Thyroid gland (tissue), 4 donors: ENCODE data around the gene NPC1L1. TPM values are rescaled to one million over a fixed set of nuclear protein-coding genes. Genes with fewer than 3 reads are reported as not detected.

Experiments
- DNase-seq, 2 donors: peaks; one replicate each; pipeline ENCODE4 v3.0.0-alpha.2; 2019
- H3K27ac ChIP-seq, 3 donors: fragments of 200-600 bp; sonication (generic); 1 replicate in 2 of 3; 2 replicates in 1 of 3; pipeline ENCODE4 v1.5.1; 2016 to 2019; ENCODE audit warnings: mild to moderate bottlenecking in 1 of 3, moderate library complexity in 1 of 3
- H3K27me3 ChIP-seq: fragments of 200-600 bp; sonication (generic); one replicate; pipeline ENCODE4 v1.5.1; 2019
- H3K36me3 ChIP-seq, 2 donors: fragments of 200-600 bp; sonication (generic); one replicate each; pipeline ENCODE4 v1.5.1; 2016 to 2019
- H3K4me1 ChIP-seq, 2 donors: fragments of 200-600 bp; sonication (generic); one replicate each; pipeline ENCODE4 v1.5.1; 2017 to 2019
- H3K4me3 ChIP-seq, 3 donors: fragments of 200-600 bp; sonication (generic); replicated peaks in 1 of 3; 1 replicate in 2 of 3; 2 replicates in 1 of 3; pipeline ENCODE4 v1.5.1; 2016; ENCODE audit warnings: mild to moderate bottlenecking in 1 of 3
- H3K9me3 ChIP-seq: fragments of 200-600 bp; sonication (generic); one replicate; pipeline ENCODE4 v1.5.1; 2017
- CTCF ChIP-seq, 6 experiments: fragments of 200-600 bp in 3 of 6; fragments of 450-650 bp in 3 of 6; sonication (generic) in 3 of 6; IDR thresholded peaks; one replicate each; pipeline ENCODE4 v1.5.1; 2016 to 2019; ENCODE audit warnings: antibody characterized with exemption in 6 of 6, mild to moderate bottlenecking in 2 of 6, inconsistent platforms in 1 of 6, moderate library complexity in 1 of 6
- POLR2A ChIP-seq, 2 donors: fragments of 450-650 bp; IDR thresholded peaks; one replicate each; pipeline ENCODE4 v1.6.1; 2017; ENCODE audit warnings: antibody characterized with exemption in 2 of 2, mild to moderate bottlenecking in 2 of 2, moderate library complexity in 1 of 2
- WGBS, 2 donors: methylation state at CpG; one replicate each; pipeline ENCODE4 v1.1.5; 2017; 5-methylcytosine and 5-hydroxymethylcytosine counted together
- intact Hi-C: fragments of 100-400 bp; cut with DNase I; formaldehyde crosslinking; loops from one replicate; pipeline ENCODE4 v1.15.1; 2023
- small RNA-seq: library from RNA; depleted of rRNA; stranded (forward); fragments of <200 nt; gene quantifications from one replicate; pipeline ENCODE3, GENCODE V24; 2016
- total RNA-seq, 4 donors: library from RNA; depleted of rRNA; stranded (reverse); fragments of >200 nt; gene quantifications; one replicate each; pipeline ENCODE4 v1.2.3, GENCODE V29; 2016

Gene NPC1L1
- total RNA-seq, 4 donors from 2014 or later = not detected

DNA sequence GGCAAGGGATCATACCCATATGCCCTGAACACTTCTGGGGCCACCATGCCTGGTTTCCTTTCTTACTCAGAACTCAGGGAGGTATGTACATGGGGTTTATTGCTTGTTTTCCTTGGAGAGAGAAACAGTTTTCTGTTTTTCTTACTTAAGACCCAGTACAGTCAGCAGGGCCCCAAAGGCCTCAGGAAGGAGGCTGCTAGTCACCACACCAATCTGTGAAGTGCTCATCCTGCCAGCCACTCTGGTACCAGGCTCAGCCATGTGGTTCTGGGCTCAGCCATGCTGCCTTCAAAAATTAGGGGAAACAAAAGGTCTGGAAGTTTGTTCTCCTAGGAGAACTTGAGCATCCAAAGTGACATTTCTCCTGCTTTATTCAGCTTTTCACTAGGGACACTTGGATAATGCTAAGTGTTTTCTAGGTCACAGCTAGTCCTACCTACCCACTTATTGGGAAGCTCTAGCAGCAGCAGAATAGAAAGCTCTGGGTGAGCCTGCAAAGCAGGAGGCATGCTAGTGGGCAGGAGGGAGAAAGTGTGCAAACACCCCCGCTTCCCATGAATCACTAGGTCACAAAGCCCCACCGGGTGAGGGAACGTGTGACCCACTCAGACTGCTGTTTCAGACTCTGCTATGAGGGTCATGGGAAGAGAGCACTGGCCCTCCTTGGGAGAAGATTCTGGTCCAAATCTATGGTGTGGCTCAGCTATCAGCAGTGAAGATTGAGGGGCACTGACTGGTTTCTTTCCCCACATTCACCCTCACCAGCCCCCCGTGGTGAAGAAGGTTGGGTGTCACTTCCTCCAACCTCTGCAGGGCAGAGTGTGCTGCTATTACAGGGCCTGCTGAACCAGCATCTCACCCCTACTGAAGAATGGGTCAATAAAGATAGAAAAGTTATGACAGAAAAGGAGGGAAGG lies 74.6 kb downstream of the NPC1L1 start:
- Histone ChIP-seq H3K9me3 (no peaks in the 10 kb centered on the region), H3K27ac (no peak overlapping the region), H3K4me3 (no peak overlapping the region), H3K4me1 (peaks cover 4 to 30% of the 10 kb centered on the region in 2 donors), H3K27me3 (no peaks in the 10 kb centered on the region), H3K36me3 (no peaks in the 10 kb centered on the region)
- no peak for DNase-seq
- 81 to 83% methylated on average over 4 of the region's 4 CpGs for WGBS, 2 donors
- TF ChIP-seq CTCF (IDR thresholded peaks at IDR 0.05) (no peak), POLR2A (IDR thresholded peaks at IDR 0.05) (no peak)
- intact Hi-C loops = no loop called here

DNA sequence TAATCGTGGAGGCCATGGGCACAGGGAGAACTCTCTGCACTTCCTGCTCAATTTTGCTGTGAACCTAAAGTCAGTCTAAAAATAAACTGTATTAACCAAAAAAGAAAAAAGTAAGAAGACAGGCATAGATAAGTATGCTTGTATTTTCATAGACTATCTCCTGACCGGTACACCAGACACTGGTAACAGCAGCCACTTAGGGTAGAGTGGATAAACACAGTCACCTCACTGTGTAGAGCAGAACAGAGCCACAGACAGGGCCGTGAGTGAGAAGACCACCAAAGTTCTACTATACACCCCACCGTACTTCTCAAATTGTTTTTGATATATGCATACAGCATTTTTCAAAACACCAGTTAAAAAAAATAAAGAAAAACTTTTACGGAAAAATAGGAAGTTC lies 75.6 kb downstream of the NPC1L1 start:
- no peak overlapping the region for H3K4me3 ChIP-seq
- WGBS, 2 donors = 79% methylated on average over 5 of the region's 5 CpGs
- H3K4me1 ChIP-seq = peaks cover 4 to 25% of the 10 kb centered on the region in 2 donors
- H3K27me3 ChIP-seq = no peaks in the 10 kb centered on the region
- intact Hi-C loops = no loop called here
- H3K9me3 ChIP-seq = no peaks in the 10 kb centered on the region
- no peak overlapping the region for H3K27ac ChIP-seq
- no peaks in the 10 kb centered on the region for H3K36me3 ChIP-seq
- TF ChIP-seq POLR2A (IDR thresholded peaks at IDR 0.05) = no peak
- TF ChIP-seq CTCF (IDR thresholded peaks at IDR 0.05) = no peak
- no peak for DNase-seq

DNA sequence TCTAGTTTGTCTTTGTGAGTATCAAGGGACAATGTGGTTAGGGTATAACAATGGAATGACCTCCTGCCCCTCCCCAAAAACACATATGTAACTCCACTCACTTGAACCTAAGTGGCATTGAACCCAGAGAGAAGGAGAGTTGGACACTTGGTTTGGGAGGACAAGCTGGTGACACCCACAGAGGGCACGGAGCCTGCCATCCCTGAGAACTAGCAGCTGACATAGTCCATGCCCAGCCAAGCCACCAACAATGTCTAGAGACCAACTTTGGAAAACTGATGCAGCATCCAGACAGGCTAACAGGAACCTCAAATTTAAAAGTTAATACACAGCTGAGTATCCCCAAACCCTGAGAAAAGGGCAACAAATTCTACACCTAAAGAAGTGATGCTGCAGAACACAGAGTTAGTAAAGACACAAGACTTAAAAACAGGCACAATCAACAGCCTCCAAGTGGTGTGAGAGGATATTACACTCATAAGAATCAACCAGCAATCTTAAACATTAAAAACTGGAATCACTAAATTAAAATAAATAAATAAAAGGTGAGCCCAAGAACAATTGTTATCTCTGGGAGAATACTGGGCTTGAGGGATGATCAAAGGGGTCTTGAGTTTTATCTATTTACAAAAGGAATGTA lies 77.8 kb downstream of the NPC1L1 start:
- intact Hi-C loops = no loop called here

More for the DNA sequence above, 77.8 kb downstream of the NPC1L1 start:
- Histone ChIP-seq H3K27ac (no peak overlapping the region), H3K36me3 (no peaks in the 10 kb centered on the region), H3K9me3 (no peaks in the 10 kb centered on the region), H3K4me3 (no peak overlapping the region), H3K4me1 (peaks cover 0 to 15% of the 10 kb centered on the region in 2 donors), H3K27me3 (no peaks in the 10 kb centered on the region)
- no peak for DNase-seq
- 92 to 100% methylated on average over 1 of the region's 1 CpG for WGBS, 2 donors
- TF ChIP-seq POLR2A (IDR thresholded peaks at IDR 0.05) (no peak), CTCF (IDR thresholded peaks at IDR 0.05) (peak in 1 of 6 experiments; percentile 14)

Small RNAs within 50 kb of the gene (small RNA-seq; reads per million reads assigned to genes)
- not detected for gene RNU6-1097P

Other genes starting within 250 kb of the NPC1L1 start
- gene CAMK2B, start 215.7 kb downstream of the NPC1L1 start, total RNA-seq = 10 to 100 TPM in 3 of 4 donors, 1 to 10 TPM in 1; 7.0 to 19.3 (median 18.5) TPM
- gene NUDCD3, start 50.7 kb downstream of the NPC1L1 start, total RNA-seq = 10 to 100 TPM; 41.4 to 76.9 (median 52.0) TPM
- 10 to 100 TPM; 47.3 to 77.3 (median 62.1) TPM for gene DDX56, start 32.6 kb upstream of the NPC1L1 start, total RNA-seq
- gene TMED4, start 40.9 kb upstream of the NPC1L1 start, total RNA-seq = 100 to 1,000 TPM; 240 to 522 (median 435) TPM
- 100 to 1,000 TPM; 108 to 325 (median 201) TPM for gene OGDH, start 65.3 kb upstream of the NPC1L1 start, total RNA-seq
- 10 to 100 TPM; 43.1 to 57.7 (median 49.8) TPM for gene ZMIZ2, start 207.5 kb upstream of the NPC1L1 start, total RNA-seq